Measurements from ENCODE around the gene ATP5F1B.

ATP5F1B gene

GRCh38 chr12:56631790-56632700 lies 13.7 kb downstream of the ATP5F1B start:
- Histone ChIP-seq H3K4me1 (ENCODE audit: control insufficient read depth, low read depth, low read length) (peaks cover 51% of the 10 kb centered on the region), H3K4me3 (ENCODE audit: low read length) (peak overlapping the region; percentile 23), H3K27me3 (ENCODE audit: control insufficient read depth, insufficient read depth, low read length) (no peaks in the 10 kb centered on the region), H3K9me3 (ENCODE audit: control insufficient read depth, low read depth, low read length) (no peaks in the 10 kb centered on the region), H3K9ac (ENCODE audit: low read length) (peak overlapping the region; percentile 14), H3K27ac (ENCODE audit: low read length) (no peak overlapping the region), H3K36me3 (ENCODE audit: control insufficient read depth, low read depth, low read length) (no peaks in the 10 kb centered on the region)

GRCh38 chr12:56630180-56630632 lies 15.6 kb downstream of the ATP5F1B start, which contains the start of gene BAZ2A:
Gene BAZ2A, minus strand, starts transcription at chr12:56630326. Its CDS starts 12,796 bp downstream, at chr12:56617530.
- no peak within 1 kb of the TSS for H3K27ac ChIP-seq (ENCODE audit: low read length)
- no peaks in the 10 kb centered on the region for H3K36me3 ChIP-seq (ENCODE audit: control insufficient read depth, low read depth, low read length)
- H3K9ac ChIP-seq (ENCODE audit: low read length), result peak within 1 kb of the TSS; percentile 76
- peaks cover 37% of the 10 kb centered on the region for H3K4me1 ChIP-seq (ENCODE audit: control insufficient read depth, low read depth, low read length)
- peak within 1 kb of the TSS; percentile 83 for H3K4me3 ChIP-seq (ENCODE audit: low read length)
- no peaks in the 10 kb centered on the region for H3K9me3 ChIP-seq (ENCODE audit: control insufficient read depth, low read depth, low read length)
- no peaks in the 10 kb centered on the region for H3K27me3 ChIP-seq (ENCODE audit: control insufficient read depth, insufficient read depth, low read length)

GRCh38 chr12:56629459-56630179 lies 16.2 kb downstream of the ATP5F1B start:
- Histone ChIP-seq H3K9me3 (ENCODE audit: control insufficient read depth, low read depth, low read length) (no peaks in the 10 kb centered on the region), H3K36me3 (ENCODE audit: control insufficient read depth, low read depth, low read length) (no peaks in the 10 kb centered on the region), H3K4me1 (ENCODE audit: control insufficient read depth, low read depth, low read length) (peaks cover 37% of the 10 kb centered on the region), H3K4me3 (ENCODE audit: low read length) (peak overlapping the region; percentile 83), H3K27me3 (ENCODE audit: control insufficient read depth, insufficient read depth, low read length) (no peaks in the 10 kb centered on the region), H3K9ac (ENCODE audit: low read length) (peak overlapping the region; percentile 76), H3K27ac (ENCODE audit: low read length) (no peak overlapping the region)

- H3K9ac ChIP-seq (ENCODE audit: low read length), result peak overlapping the region; percentile 76
- H3K27ac ChIP-seq (ENCODE audit: low read length), result no peak overlapping the region
- H3K27me3 ChIP-seq (ENCODE audit: control insufficient read depth, insufficient read depth, low read length), result no peaks in the 10 kb centered on the region
- peaks cover 35% of the 10 kb centered on the region for H3K4me1 ChIP-seq (ENCODE audit: control insufficient read depth, low read depth, low read length)
- H3K9me3 ChIP-seq (ENCODE audit: control insufficient read depth, low read depth, low read length), result no peaks in the 10 kb centered on the region
- H3K4me3 ChIP-seq (ENCODE audit: low read length), result peak overlapping the region; percentile 83
- no peaks in the 10 kb centered on the region for H3K36me3 ChIP-seq (ENCODE audit: control insufficient read depth, low read depth, low read length)
Measured at GRCh38 chr12:56628671-56629458, 16.9 kb downstream of the ATP5F1B start.

GRCh38 chr12:56626701-56627100 lies 19.1 kb downstream of the ATP5F1B start:
- Histone ChIP-seq H3K27ac (ENCODE audit: low read length) (no peak overlapping the region), H3K27me3 (ENCODE audit: control insufficient read depth, insufficient read depth, low read length) (no peaks in the 10 kb centered on the region), H3K9me3 (ENCODE audit: control insufficient read depth, low read depth, low read length) (no peaks in the 10 kb centered on the region), H3K9ac (ENCODE audit: low read length) (no peak overlapping the region), H3K4me3 (ENCODE audit: low read length) (no peak overlapping the region), H3K36me3 (ENCODE audit: control insufficient read depth, low read depth, low read length) (no peaks in the 10 kb centered on the region), H3K4me1 (ENCODE audit: control insufficient read depth, low read depth, low read length) (peaks cover 16% of the 10 kb centered on the region)

GRCh38 chr12:56622535-56622934 lies 23.2 kb downstream of the ATP5F1B start:
- no peaks in the 10 kb centered on the region for H3K4me1 ChIP-seq (ENCODE audit: control insufficient read depth, low read depth, low read length)
- H3K9me3 ChIP-seq (ENCODE audit: control insufficient read depth, low read depth, low read length), result no peaks in the 10 kb centered on the region
- peaks cover 6% of the 10 kb centered on the region for H3K36me3 ChIP-seq (ENCODE audit: control insufficient read depth, low read depth, low read length)

GRCh38 chr12:56616925-56617324 lies 28.9 kb downstream of the ATP5F1B start:
- no peaks in the 10 kb centered on the region for H3K27me3 ChIP-seq (ENCODE audit: control insufficient read depth, insufficient read depth, low read length)
- no peak overlapping the region for H3K9ac ChIP-seq (ENCODE audit: low read length)
- H3K4me3 ChIP-seq (ENCODE audit: low read length), result no peak overlapping the region
- no peaks in the 10 kb centered on the region for H3K4me1 ChIP-seq (ENCODE audit: control insufficient read depth, low read depth, low read length)
- H3K27ac ChIP-seq (ENCODE audit: low read length), result no peak overlapping the region
- peaks cover 47% of the 10 kb centered on the region for H3K36me3 ChIP-seq (ENCODE audit: control insufficient read depth, low read depth, low read length)
- no peaks in the 10 kb centered on the region for H3K9me3 ChIP-seq (ENCODE audit: control insufficient read depth, low read depth, low read length)

More at GRCh38 chr12:56622535-56622934, 23.2 kb downstream of the ATP5F1B start:
- Histone ChIP-seq H3K27me3 (ENCODE audit: control insufficient read depth, insufficient read depth, low read length) (no peaks in the 10 kb centered on the region), H3K9ac (ENCODE audit: low read length) (no peak overlapping the region), H3K4me3 (ENCODE audit: low read length) (no peak overlapping the region), H3K27ac (ENCODE audit: low read length) (no peak overlapping the region)

- Histone ChIP-seq H3K27me3 (ENCODE audit: control insufficient read depth, insufficient read depth, low read length) (no peaks in the 10 kb centered on the region), H3K9me3 (ENCODE audit: control insufficient read depth, low read depth, low read length) (no peaks in the 10 kb centered on the region), H3K4me1 (ENCODE audit: control insufficient read depth, low read depth, low read length) (no peaks in the 10 kb centered on the region), H3K27ac (ENCODE audit: low read length) (no peak overlapping the region), H3K36me3 (ENCODE audit: control insufficient read depth, low read depth, low read length) (peaks cover 51% of the 10 kb centered on the region), H3K4me3 (ENCODE audit: low read length) (no peak overlapping the region), H3K9ac (ENCODE audit: low read length) (no peak overlapping the region)
Measured at GRCh38 chr12:56616244-56616643, 29.5 kb downstream of the ATP5F1B start.

- no peaks in the 10 kb centered on the region for H3K27me3 ChIP-seq (ENCODE audit: control insufficient read depth, insufficient read depth, low read length)
- H3K9ac ChIP-seq (ENCODE audit: low read length), result no peak overlapping the region
- no peak overlapping the region for H3K27ac ChIP-seq (ENCODE audit: low read length)
- no peaks in the 10 kb centered on the region for H3K9me3 ChIP-seq (ENCODE audit: control insufficient read depth, low read depth, low read length)
- H3K4me3 ChIP-seq (ENCODE audit: low read length), result no peak overlapping the region
- H3K4me1 ChIP-seq (ENCODE audit: control insufficient read depth, low read depth, low read length), result no peaks in the 10 kb centered on the region
- peaks cover 64% of the 10 kb centered on the region for H3K36me3 ChIP-seq (ENCODE audit: control insufficient read depth, low read depth, low read length)
Measured at GRCh38 chr12:56614627-56615026, 31.2 kb downstream of the ATP5F1B start.

GRCh38 chr12:56604355-56604754 lies 41.4 kb downstream of the ATP5F1B start:
- no peak overlapping the region for H3K4me3 ChIP-seq (ENCODE audit: low read length)
- H3K27ac ChIP-seq (ENCODE audit: low read length), result no peak overlapping the region
- no peaks in the 10 kb centered on the region for H3K27me3 ChIP-seq (ENCODE audit: control insufficient read depth, insufficient read depth, low read length)
- no peaks in the 10 kb centered on the region for H3K4me1 ChIP-seq (ENCODE audit: control insufficient read depth, low read depth, low read length)
- H3K9me3 ChIP-seq (ENCODE audit: control insufficient read depth, low read depth, low read length), result no peaks in the 10 kb centered on the region
- peaks cover 86% of the 10 kb centered on the region for H3K36me3 ChIP-seq (ENCODE audit: control insufficient read depth, low read depth, low read length)
- H3K9ac ChIP-seq (ENCODE audit: low read length), result no peak overlapping the region

GRCh38 chr12:56602239-56602638 lies 43.5 kb downstream of the ATP5F1B start:
- Histone ChIP-seq H3K27me3 (ENCODE audit: control insufficient read depth, insufficient read depth, low read length) (no peaks in the 10 kb centered on the region), H3K4me1 (ENCODE audit: control insufficient read depth, low read depth, low read length) (no peaks in the 10 kb centered on the region), H3K36me3 (ENCODE audit: control insufficient read depth, low read depth, low read length) (peaks cover 97% of the 10 kb centered on the region), H3K9ac (ENCODE audit: low read length) (no peak overlapping the region), H3K4me3 (ENCODE audit: low read length) (no peak overlapping the region), H3K27ac (ENCODE audit: low read length) (no peak overlapping the region), H3K9me3 (ENCODE audit: control insufficient read depth, low read depth, low read length) (no peaks in the 10 kb centered on the region)
